Stimulated activated CD4-positive, alpha-beta T cell treated with anti-CD3 and anti-CD28 coated beads, TNF-alpha, amount 100 ng/mL, for 4 hours (primary cell): ENCODE results near the gene MRPS24.
"Not testable (repeated sequence)": the region's sequence is repeated elsewhere in the genome, so short reads cannot be mapped to it uniquely, and the experiment has no call there.

Experiments used
- DNase-seq, 3 experiments: peaks; one replicate each; pipeline ENCODE4 v3.0.0-alpha.2; 2020; ENCODE audit warnings: low read depth in 3 of 3

Gene MRPS24

DNA sequence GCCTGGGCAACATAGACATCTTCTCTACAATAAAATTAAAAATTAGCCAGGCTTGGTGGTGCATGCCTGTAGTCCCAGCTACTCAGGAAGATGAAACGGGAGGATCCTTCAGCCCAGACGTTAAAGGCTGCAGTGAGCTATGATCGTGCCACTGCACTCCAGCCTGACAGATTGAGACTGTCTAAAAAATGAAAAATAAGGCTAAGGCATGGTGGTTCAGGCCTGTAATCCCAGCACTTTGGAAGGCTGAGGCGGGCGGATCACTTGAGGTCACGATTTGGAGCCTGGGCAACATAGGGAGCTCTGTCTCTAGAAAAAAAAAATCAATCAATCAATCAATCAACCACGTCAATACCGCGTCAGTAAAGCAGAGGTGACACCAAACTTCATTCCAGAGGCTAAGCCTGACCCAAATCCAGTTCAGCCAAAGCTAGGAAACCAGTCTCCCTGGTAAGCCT is 31.1 kb downstream of the MRPS24 start:
- no peak for DNase-seq

DNA sequence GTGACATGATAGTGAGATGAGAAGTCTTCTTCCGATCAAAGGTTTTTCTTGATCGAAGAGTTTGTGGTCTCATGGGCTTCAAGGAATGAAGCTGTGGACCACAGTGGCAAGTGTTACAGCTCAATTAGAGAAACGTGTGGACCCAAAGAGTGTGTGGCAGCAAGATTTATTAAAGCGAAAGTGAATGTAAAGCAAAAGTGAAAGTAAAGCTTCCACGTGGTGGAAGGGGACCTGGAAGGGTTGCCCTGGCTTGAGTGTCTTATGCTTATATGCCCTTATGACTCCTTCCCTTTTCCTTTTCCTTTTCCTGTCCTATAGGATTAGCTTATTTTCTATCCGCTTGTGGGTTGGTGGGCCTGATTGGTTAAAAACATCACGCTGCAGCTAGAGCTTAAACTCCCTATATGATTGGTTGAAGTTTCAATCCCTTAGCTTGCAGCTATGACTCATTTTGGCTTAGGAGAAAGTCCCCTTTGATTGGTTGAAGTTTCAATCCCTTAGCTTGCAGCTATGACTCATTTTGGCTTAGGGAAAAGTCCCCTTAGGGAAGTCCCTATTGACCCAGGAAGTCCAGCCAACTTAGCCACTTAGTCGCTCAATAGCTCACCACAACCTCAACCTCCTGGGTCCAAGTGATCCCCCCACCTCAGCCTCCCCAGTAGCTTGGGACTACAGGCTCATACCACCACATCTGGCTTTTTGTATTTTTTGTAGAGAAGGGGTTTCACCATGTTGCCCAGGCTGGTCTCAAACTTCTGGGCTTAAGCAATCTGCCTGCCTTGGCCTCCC is 34.7 kb downstream of the MRPS24 start:
- peak; percentile 10 to 28 (median 15) for DNase-seq

DNA sequence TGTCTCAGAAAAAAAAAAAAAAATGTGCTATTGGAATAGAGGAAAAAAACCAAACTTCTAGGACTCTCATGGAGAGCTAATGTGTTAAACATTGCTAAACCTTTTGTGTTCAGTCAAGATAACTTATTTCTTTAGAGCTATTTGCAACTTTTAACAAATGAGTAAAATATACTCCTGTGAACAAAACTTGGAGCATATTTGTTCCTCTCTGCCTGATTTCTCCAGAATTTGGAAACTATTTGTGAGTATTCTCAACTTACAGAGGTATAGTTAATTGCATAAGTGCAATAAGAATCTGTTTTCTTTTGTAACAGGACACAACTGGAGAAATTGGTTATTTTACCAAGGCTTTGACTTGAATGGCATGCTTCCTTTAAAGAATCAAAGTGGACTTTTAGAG is 38.4 kb downstream of the MRPS24 start:
- DNase-seq: not testable (repeated sequence)

DNA sequence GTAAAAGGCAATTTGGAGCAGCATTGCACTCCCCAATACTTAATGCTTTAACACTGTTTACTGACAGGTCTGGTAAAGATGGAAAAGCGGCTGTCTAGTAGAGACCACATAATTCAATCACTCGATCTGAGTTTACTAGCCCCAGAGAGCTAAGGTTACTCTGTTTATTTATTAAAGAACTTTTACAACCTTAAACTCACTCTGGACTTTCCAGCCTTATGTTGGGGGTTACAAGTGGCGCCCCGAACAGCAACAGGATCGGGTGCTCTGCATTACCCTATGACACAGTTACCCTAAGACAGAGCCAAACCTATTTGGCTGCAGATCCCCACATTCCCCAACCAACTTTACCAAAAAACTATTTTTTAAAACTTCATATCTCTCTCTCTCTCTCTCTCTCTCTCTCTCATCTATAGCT is 43.9 kb downstream of the MRPS24 start:
- DNase-seq: no peak

DNA sequence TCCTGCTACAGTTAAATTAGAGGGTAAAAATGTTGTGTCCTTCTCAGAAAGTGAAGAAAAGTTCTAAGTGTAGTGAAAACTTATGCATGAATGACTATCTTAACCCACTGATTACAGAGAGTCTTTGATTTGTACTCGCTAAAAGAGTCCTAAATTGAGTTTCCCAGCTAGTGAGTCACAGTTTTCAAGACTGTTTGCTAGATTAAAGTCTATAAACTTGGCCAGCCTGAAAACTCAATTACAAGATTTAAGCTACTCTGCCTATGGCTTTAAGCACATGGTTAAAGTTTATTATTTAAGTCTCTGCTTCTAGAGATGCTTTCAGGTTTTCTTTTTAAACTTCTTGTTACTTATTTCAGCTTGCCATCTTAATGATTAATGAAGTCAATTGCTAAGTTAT is 44.4 kb downstream of the MRPS24 start:
- no peak for DNase-seq

DNA sequence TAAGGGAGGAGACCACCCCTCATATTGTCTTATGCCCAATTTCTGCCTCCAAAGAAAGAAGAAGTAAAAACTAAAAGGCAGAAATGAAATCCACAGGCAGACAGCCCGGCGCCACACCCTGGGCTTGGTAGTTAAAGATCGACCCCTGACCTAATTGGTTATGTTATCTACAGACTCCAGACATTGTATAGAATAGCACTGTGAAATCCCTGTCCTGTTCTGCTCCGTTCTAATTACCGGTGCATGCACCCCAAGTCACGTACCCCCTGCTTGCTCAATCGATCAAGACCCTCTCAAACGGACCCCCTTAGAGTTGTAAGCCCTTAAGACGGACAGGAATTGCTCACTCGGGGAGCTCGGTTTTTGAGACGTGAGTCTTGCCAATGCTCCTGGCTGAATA is 44.8 kb downstream of the MRPS24 start:
- DNase-seq: not testable (repeated sequence)

DNA sequence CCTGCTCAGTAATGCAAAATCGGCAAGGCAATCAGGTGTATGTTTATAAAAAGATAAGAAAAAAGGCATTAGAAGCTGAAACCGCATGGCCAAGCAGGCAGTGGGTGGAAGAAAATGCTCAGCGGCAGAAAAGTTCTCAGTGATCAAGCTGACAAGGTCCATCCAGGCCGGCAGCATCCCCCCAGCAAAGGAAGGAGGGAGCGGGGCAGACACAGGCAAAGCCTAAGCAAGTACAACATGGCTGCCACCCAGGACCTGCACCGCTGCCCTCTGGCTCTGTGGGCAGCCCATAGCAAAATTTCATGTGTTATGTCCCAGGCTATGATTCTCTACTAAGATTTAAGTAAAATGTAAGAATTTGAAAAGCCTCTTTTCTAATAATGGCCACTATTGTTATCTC is 45.4 kb downstream of the MRPS24 start:
- DNase-seq: no peak

DNA sequence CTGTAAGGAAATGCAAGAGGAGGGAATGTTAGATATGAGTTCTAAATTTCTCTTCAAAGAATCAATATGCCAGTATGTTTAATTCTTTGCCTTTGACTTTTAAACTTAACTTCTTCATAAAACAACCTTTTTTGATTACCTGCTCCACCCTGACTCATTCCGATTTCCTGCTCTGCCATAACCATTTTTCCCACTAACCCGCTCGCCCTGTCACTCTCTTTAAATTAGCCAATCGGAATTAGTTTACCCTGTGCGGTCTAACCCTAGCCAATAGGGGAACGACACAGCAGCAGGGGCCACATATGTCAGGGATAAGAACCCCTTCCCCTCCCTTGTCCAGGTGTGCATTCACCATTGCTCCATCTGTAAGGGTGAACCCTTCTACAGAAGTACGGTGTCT is 45.9 kb downstream of the MRPS24 start:
- DNase-seq: not testable (repeated sequence)
